HepG2 (cell line): ENCODE results near the gene GPR37L1. TPM values are rescaled to one million over a fixed set of nuclear protein-coding genes. Genes with fewer than 3 reads are reported as not detected.

Experiments used
- ATAC-seq: fragments of 200-7000 bp; cut with Tn5 transposase; 3 replicates; pipeline ENCODE4 v1.9.1; 2020; ENCODE audit warnings: mild to moderate bottlenecking, moderate library complexity
- BruUV-seq: library from RNA; stranded (reverse); fragments of 400-500 nt; replicated peaks from 2 replicates; lab custom pipeline; 2021; lab: Mats Ljungman, UMichigan
- CTCF ChIA-PET: fragments of 300-600 bp; formaldehyde crosslinking; extraction: SDS; loops from one replicate; lab custom pipeline; 2021; ENCODE audit warnings: low total read pairs, inconsistent platforms, low intra/inter-chr PET ratio; lab: Yijun Ruan, JAX
- POLR2A ChIA-PET: fragments of 350-600 bp; sonication (Branson Sonifier 250); formaldehyde crosslinking; loops from one replicate; lab custom pipeline; 2020; ENCODE audit warnings: antibody characterized with exemption, inconsistent platforms; lab: Yijun Ruan, JAX
- DNase-seq: peaks from one replicate; pipeline ENCODE4 v3.0.0-alpha.2; 2015; ENCODE audit warnings: low spot score
- FAIRE-seq: peaks from 3 replicates; lab custom pipeline; 2011; peaks lifted over from hg19 to GRCh38; lab: Jason Lieb, UNC
- H2AFZ ChIP-seq: one replicate; pipeline ENCODE4 v1.6.1; 2011; ENCODE audit warnings: low read length, inconsistent platforms
- H3K27ac ChIP-seq: fragments of 300-600 bp; 3 replicates; pipeline ENCODE4 v1.8.0; 2011; ENCODE audit warnings: mixed run types, mild to moderate bottlenecking, mixed read lengths, low read length, inconsistent platforms; ENCODE audit not compliant: insufficient read depth; ENCODE audit errors: extremely low read length
- H3K27me3 ChIP-seq, 2 experiments: fragments of 200-600 bp in 1 of 2; 2 replicates in 1 of 2; 3 replicates in 1 of 2; pipeline versions ENCODE4 v1.6.0 to v1.8.0; 2011; ENCODE audit warnings: low read length in 2 of 2, mild to moderate bottlenecking in 2 of 2, moderate library complexity in 2 of 2, inconsistent platforms in 1 of 2; ENCODE audit not compliant: insufficient read depth in 2 of 2, control insufficient read depth in 1 of 2
- H3K36me3 ChIP-seq, 2 experiments: fragments of 200-600 bp in 1 of 2; replicated peaks in 1 of 2; 2 replicates in 1 of 2; 3 replicates in 1 of 2; pipeline versions ENCODE4 v1.5.1 to v1.8.0; 2011; ENCODE audit warnings: low read length in 2 of 2, inconsistent platforms in 1 of 2; ENCODE audit not compliant: insufficient read depth in 2 of 2, control insufficient read depth in 1 of 2
- H3K4me1 ChIP-seq: 2 replicates; pipeline ENCODE4 v1.5.1; 2012; ENCODE audit warnings: low read length, inconsistent platforms; ENCODE audit not compliant: insufficient read depth
- H3K4me2 ChIP-seq: 2 replicates; pipeline ENCODE4 v1.6.0; 2011; ENCODE audit warnings: low read depth, low read length, inconsistent platforms
- H3K4me3 ChIP-seq, 3 experiments: fragments of 200-600 bp in 1 of 3; sonication (generic), shearing (Covaris generic) in 1 of 3; replicated peaks in 1 of 3; 2 replicates each; pipeline ENCODE4 v1.5.1; 2011 to 2016; ENCODE audit warnings: low read length in 3 of 3, inconsistent platforms in 2 of 3, low read depth in 2 of 3, mild to moderate bottlenecking in 2 of 3, control low read depth in 1 of 3, mixed read lengths in 1 of 3; ENCODE audit not compliant: insufficient read depth in 1 of 3
- H3K79me2 ChIP-seq: one replicate; pipeline ENCODE4 v1.6.1; 2011; ENCODE audit warnings: low read length, inconsistent platforms; ENCODE audit not compliant: insufficient read depth
- H3K9ac ChIP-seq: 2 replicates; pipeline ENCODE4 v1.6.0; 2011; ENCODE audit warnings: mild to moderate bottlenecking, low read depth, low read length, inconsistent platforms; ENCODE audit not compliant: insufficient read depth
- H3K9me3 ChIP-seq: 2 replicates; pipeline ENCODE4 v1.5.1; 2012; ENCODE audit warnings: mild to moderate bottlenecking, low read length
- H4K20me1 ChIP-seq: 2 replicates; pipeline ENCODE4 v1.6.0; 2011; ENCODE audit warnings: inconsistent platforms, mild to moderate bottlenecking, low read length, moderate library complexity; ENCODE audit not compliant: insufficient read depth
- EHMT2 ChIP-seq: fragments of 200-600 bp; sonication (generic); IDR thresholded peaks from 2 replicates; pipeline ENCODE4 v1.7.0; 2017; ENCODE audit warnings: antibody characterized with exemption, low read depth, low read length, borderline replicate concordance
- GABPB1 ChIP-seq: IDR thresholded peaks from 2 replicates; pipeline ENCODE4 v1.6.1; 2016; ENCODE audit warnings: mild to moderate bottlenecking, missing genetic modification reagents, moderate library complexity, missing compliant biosample characterization
- GMEB1 ChIP-seq: sonication (generic); formaldehyde crosslinking; IDR thresholded peaks from 2 replicates; pipeline ENCODE4 v1.5.1; 2020; ENCODE audit warnings: missing genetic modification reagents, mild to moderate bottlenecking, borderline replicate concordance
- KLF12 ChIP-seq: sonication (generic); formaldehyde crosslinking; IDR thresholded peaks from 2 replicates; pipeline ENCODE4 v1.4.0; 2020; ENCODE audit warnings: missing genetic modification reagents, borderline replicate concordance
- NFE2 ChIP-seq: sonication (generic); formaldehyde crosslinking; IDR thresholded peaks from 2 replicates; pipeline ENCODE4 v1.4.0; 2020; ENCODE audit warnings: missing genetic modification reagents
- SMAD3 ChIP-seq: sonication (generic); formaldehyde crosslinking; IDR thresholded peaks from 2 replicates; pipeline ENCODE4 v1.4.0; 2020; ENCODE audit warnings: missing genetic modification reagents
- ZNF256 ChIP-seq: sonication (generic); formaldehyde crosslinking; conservative IDR thresholded peaks from 2 replicates; pipeline ENCODE4 v1.4.0; 2020; ENCODE audit warnings: missing genetic modification reagents
- ZNF3 ChIP-seq: IDR thresholded peaks from 2 replicates; pipeline ENCODE4 v1.7.0; 2017; ENCODE audit warnings: inconsistent platforms
- ZNF558 ChIP-seq: sonication (generic); formaldehyde crosslinking; IDR thresholded peaks from 2 replicates; pipeline ENCODE4 v1.9.0; 2022; ENCODE audit warnings: mild to moderate bottlenecking, missing genetic modification reagents, borderline replicate concordance
- WGBS: methylation state at CpG from one replicate; pipeline ENCODE4 v1.1.6; 2017; ENCODE audit warnings: low lambda C conversion rate; 5-methylcytosine and 5-hydroxymethylcytosine counted together
- in situ Hi-C: cut with HindIII; loops from 2 replicates; pipeline ENCODE4 v1.10.0; 2017; ENCODE audit warnings: low pct_unique_long_range_greater_than_20kb; ENCODE audit not compliant: extremely low pct_ligation_motif_present
- intact Hi-C: fragments of 100-400 bp; cut with micrococcal nuclease; formaldehyde crosslinking; loops from one replicate; pipeline ENCODE4 v1.10.0; 2022; ENCODE audit not compliant: unreplicated experiment
- polyA plus RNA-seq, 8 experiments: library from polyadenylated mRNA; depleted of rRNA in 3 of 8; stranded (reverse) in 7 of 8; unstranded in 1 of 8; fragments of >200 nt; fragmentation: Illumina TruSeq in 4 of 8; extraction: Trizol in 4 of 8; gene quantifications; 2 replicates each; pipeline versions ENCODE4 v1.2.1 to v1.2.3, GENCODE V29; 2011 to 2016; ENCODE audit warnings: low read depth in 4 of 8, missing spikeins in 1 of 8, mixed read lengths in 1 of 8; ENCODE audit not compliant: insufficient read depth in 1 of 8
- total RNA-seq, 5 experiments: library from RNA; depleted of rRNA; stranded (reverse); fragments of >200 nt; fragmentation: Illumina TruSeq; extraction: Trizol; gene quantifications; 2 replicates each; pipeline ENCODE4 v1.2.3, GENCODE V29; 2016; ENCODE audit warnings: low read depth in 1 of 5

Gene GPR37L1
- total and polyA plus RNA-seq, 2 of the 13 experiments (the other 11 are each of a cell fraction or from before 2014, with no cell fraction given) = 0.13 TPM; not detected in 1

GRCh38 chr1:202163281-202164270 lies 40.9 kb downstream of the GPR37L1 start:
- H3K36me3 ChIP-seq = no peaks in the 10 kb centered on the region
- intact Hi-C loops = no loop called here
- ATAC-seq = no peak
- no peak overlapping the region for H3K9ac ChIP-seq
- no peaks in the 10 kb centered on the region for H4K20me1 ChIP-seq
- no peak for DNase-seq
- H3K9me3 ChIP-seq = no peaks in the 10 kb centered on the region
- H3K4me2 ChIP-seq = peak overlapping the region; percentile 18; the same call in 1 of the 2 replicates
- H3K4me1 ChIP-seq = peaks cover 25% of the 10 kb centered on the region
- TF ChIP-seq GMEB1 (CRISPR knock-in tag) (no peak), KLF12 (CRISPR knock-in tag) (no peak), SMAD3 (CRISPR knock-in tag) (no peak), GABPB1 (CRISPR knock-in tag) (no peak), EHMT2 (no peak), ZNF256 (CRISPR knock-in tag) (no peak), NFE2 (CRISPR knock-in tag) (no peak), ZNF3 (CRISPR knock-in tag) (no peak), ZNF558 (no peak)
- TF ChIP-seq, all 625 proteins: peak for 0
- no TSS peak for BruUV-seq
- POLR2A ChIA-PET = no interaction called here
- H2AFZ ChIP-seq = no peak overlapping the region
- peaks cover 11 to 74% of the 10 kb centered on the region in 2 experiments for H3K27me3 ChIP-seq
- no peak for FAIRE-seq
- no peak overlapping the region for H3K27ac ChIP-seq
- WGBS = 39% methylated on average over 5 of the region's 12 CpGs
- no peak overlapping the region for H3K4me3 ChIP-seq
- CTCF ChIA-PET = no interaction called here
- in situ Hi-C loops = no loop called here
- H3K79me2 ChIP-seq = no peaks in the 10 kb centered on the region
